H9 (cell line): ENCODE data around the gene COLQ. TPM values are rescaled to one million over a fixed set of nuclear protein-coding genes. Genes with fewer than 3 reads are reported as not detected.

Experiments used
- DNase-seq: peaks from one replicate; pipeline ENCODE4 v3.0.0-alpha.2; 2017
- H2AFZ ChIP-seq: one replicate; pipeline ENCODE4 v1.6.1; 2013; ENCODE audit warnings: mild to moderate bottlenecking, low read length, control low read depth, moderate library complexity
- H2AK5ac ChIP-seq: 2 replicates; pipeline ENCODE4 v1.6.1; 2013; ENCODE audit warnings: low read length, control low read depth, mixed read lengths; ENCODE audit not compliant: insufficient read length
- H2BK120ac ChIP-seq: one replicate; pipeline ENCODE4 v1.6.1; 2013; ENCODE audit warnings: low read depth, mild to moderate bottlenecking, low read length, control low read depth, inconsistent platforms; ENCODE audit not compliant: poor library complexity, severe bottlenecking
- H2BK12ac ChIP-seq: 2 replicates; pipeline ENCODE4 v1.6.1; 2013; ENCODE audit warnings: low read length, control low read depth, mixed read lengths, low read depth; ENCODE audit not compliant: insufficient read length
- H2BK15ac ChIP-seq: 2 replicates; pipeline ENCODE4 v1.6.1; 2013; ENCODE audit warnings: low read depth, low read length, control low read depth
- H2BK20ac ChIP-seq: one replicate; pipeline ENCODE4 v1.6.1; 2013; ENCODE audit warnings: low read depth, mild to moderate bottlenecking, low read length, control low read depth, inconsistent platforms; ENCODE audit not compliant: poor library complexity, severe bottlenecking
- H2BK5ac ChIP-seq: 2 replicates; pipeline ENCODE4 v1.6.1; 2013; ENCODE audit warnings: low read length, control low read depth, mixed read lengths; ENCODE audit not compliant: insufficient read length
- H3K14ac ChIP-seq: 2 replicates; pipeline ENCODE4 v1.6.1; 2013; ENCODE audit warnings: low read length, control low read depth; ENCODE audit not compliant: insufficient read depth
- H3K18ac ChIP-seq: 2 replicates; pipeline ENCODE4 v1.6.1; 2013; ENCODE audit warnings: low read depth, mild to moderate bottlenecking, mixed read lengths, low read length, control low read depth; ENCODE audit not compliant: insufficient read length
- H3K23ac ChIP-seq: 2 replicates; pipeline ENCODE4 v1.6.1; 2013; ENCODE audit warnings: low read length, control low read depth, mixed read lengths, low read depth; ENCODE audit not compliant: insufficient read length
- H3K23me2 ChIP-seq: 2 replicates; pipeline ENCODE4 v1.6.1; 2013; ENCODE audit warnings: low read depth, mild to moderate bottlenecking, mixed read lengths, low read length, control low read depth; ENCODE audit not compliant: insufficient read length, poor library complexity, severe bottlenecking
- H3K27ac ChIP-seq: 2 replicates; pipeline ENCODE4 v1.5.1; 2013; ENCODE audit warnings: low read length, control low read depth, mixed read lengths, low read depth; ENCODE audit not compliant: insufficient read length
- H3K27me3 ChIP-seq: 2 replicates; pipeline ENCODE4 v1.6.1; 2013; ENCODE audit warnings: low read length, control low read depth, inconsistent platforms; ENCODE audit not compliant: insufficient read depth
- H3K4ac ChIP-seq: 2 replicates; pipeline ENCODE4 v1.6.1; 2013; ENCODE audit warnings: low read depth, mild to moderate bottlenecking, control low read depth, inconsistent platforms, low read length, moderate library complexity
- H3K4me1 ChIP-seq: 2 replicates; pipeline ENCODE4 v1.6.1; 2013; ENCODE audit warnings: low read length, control low read depth, inconsistent platforms; ENCODE audit not compliant: insufficient read depth
- H3K4me2 ChIP-seq: 2 replicates; pipeline ENCODE4 v1.6.1; 2013; ENCODE audit warnings: low read length, control low read depth, mixed read lengths; ENCODE audit not compliant: insufficient read length, insufficient read depth
- H3K56ac ChIP-seq: 2 replicates; pipeline ENCODE4 v1.6.1; 2013; ENCODE audit warnings: low read depth, mild to moderate bottlenecking, mixed read lengths, low read length, control low read depth; ENCODE audit not compliant: insufficient read length
- H3K79me1 ChIP-seq: 2 replicates; pipeline ENCODE4 v1.6.1; 2013; ENCODE audit warnings: low read depth, mild to moderate bottlenecking, moderate library complexity, low read length, control low read depth, inconsistent platforms; ENCODE audit not compliant: insufficient read depth, poor library complexity, severe bottlenecking
- H3K79me2 ChIP-seq: 2 replicates; pipeline ENCODE4 v1.6.1; 2013; ENCODE audit warnings: low read length, control low read depth, inconsistent platforms; ENCODE audit not compliant: insufficient read depth
- H3K9ac ChIP-seq: 2 replicates; pipeline ENCODE4 v1.6.1; 2013; ENCODE audit warnings: low read length, control low read depth, mixed read lengths; ENCODE audit not compliant: insufficient read length; ENCODE audit errors: extremely low read depth
- H3K9me3 ChIP-seq: one replicate; pipeline ENCODE4 v1.6.1; 2013; ENCODE audit warnings: low read depth, low read length, inconsistent platforms; ENCODE audit not compliant: control insufficient read depth
- H3T11ph ChIP-seq: one replicate; pipeline ENCODE4 v1.6.1; 2013; ENCODE audit warnings: mild to moderate bottlenecking, low read length, control low read depth, inconsistent platforms
- H4K20me1 ChIP-seq: one replicate; pipeline ENCODE4 v1.6.1; 2013; ENCODE audit not compliant: control insufficient read depth, insufficient read length, insufficient read depth
- H4K5ac ChIP-seq: 2 replicates; pipeline ENCODE4 v1.6.1; 2013; ENCODE audit warnings: low read depth, mild to moderate bottlenecking, mixed read lengths, low read length, control low read depth; ENCODE audit not compliant: insufficient read length
- H4K8ac ChIP-seq: replicated peaks from 2 replicates; pipeline ENCODE4 v1.6.1; 2013; ENCODE audit warnings: low read length, control low read depth, mixed read lengths, low read depth; ENCODE audit not compliant: insufficient read length
- H4K91ac ChIP-seq: 2 replicates; pipeline ENCODE4 v1.6.1; 2013; ENCODE audit warnings: low read depth, mild to moderate bottlenecking, moderate library complexity, mixed read lengths, low read length, control low read depth; ENCODE audit not compliant: insufficient read length
- H3K27ac Mint-ChIP-seq, 3 experiments: 2 replicates in 2 of 3; 3 replicates in 1 of 3; pipeline ENCODE4 v1.8.0; 2020 to 2021; ENCODE audit warnings: mixed read lengths in 3 of 3, mild to moderate bottlenecking in 1 of 3, moderate library complexity in 1 of 3
- H3K27me3 Mint-ChIP-seq: 2 replicates; pipeline ENCODE4 v1.8.0; 2021; ENCODE audit warnings: low read depth, mild to moderate bottlenecking, moderate library complexity, mixed read lengths
- H3K36me3 Mint-ChIP-seq, 3 experiments: 2 replicates in 2 of 3; 3 replicates in 1 of 3; pipeline ENCODE4 v1.8.0; 2020 to 2021; ENCODE audit warnings: low read depth in 3 of 3, mixed read lengths in 3 of 3; ENCODE audit not compliant: insufficient read depth in 1 of 3
- H3K4me1 Mint-ChIP-seq, 2 experiments: 2 replicates each; pipeline ENCODE4 v1.8.0; 2020; ENCODE audit warnings: mixed read lengths in 2 of 2
- H3K4me3 Mint-ChIP-seq, 2 experiments: 2 replicates in 1 of 2; 3 replicates in 1 of 2; pipeline ENCODE4 v1.8.0; 2020 to 2021; ENCODE audit warnings: mild to moderate bottlenecking in 2 of 2, mixed read lengths in 2 of 2, moderate library complexity in 1 of 2
- H3K9me3 Mint-ChIP-seq, 2 experiments: 2 replicates in 1 of 2; 3 replicates in 1 of 2; pipeline ENCODE4 v1.8.0; 2020; ENCODE audit warnings: mild to moderate bottlenecking in 2 of 2, mixed read lengths in 2 of 2, moderate library complexity in 1 of 2
- CTCF ChIP-seq: fragments of 200-600 bp; sonication (generic); conservative IDR thresholded peaks from 3 replicates; pipeline ENCODE4 v1.8.0; 2021; ENCODE audit warnings: antibody characterized with exemption, mild to moderate bottlenecking
- WGBS: extraction: QIAGEN DNeasy Blood & Tissue Kit; methylation state at CpG from one replicate; pipeline ENCODE4 v1.1.7; 2013; ENCODE audit warnings: missing lambda C conversion rate, low lambda C conversion rate, mixed read lengths; ENCODE audit not compliant: insufficient read length; ENCODE audit errors: extremely low coverage; 5-methylcytosine and 5-hydroxymethylcytosine counted together
- total RNA-seq: library from RNA; stranded (reverse); gene quantifications from 2 replicates; pipeline ENCODE4 v1.2.1, GENCODE V29; 2021

Gene COLQ
- total RNA-seq, 1 experiment from 2014 or later, result 0.61 TPM

- Mint-ChIP-seq H3K27ac (no peak overlapping the region), H3K9me3 (no peaks in the 10 kb centered on the region), H3K27me3 (peaks cover 31% of the 10 kb centered on the region), H3K4me1 (peaks cover 12 to 17% of the 10 kb centered on the region in 2 experiments), H3K36me3 (no peaks in the 10 kb centered on the region), H3K4me3 (no peak overlapping the region)
- Histone ChIP-seq H3K27me3 (no peaks in the 10 kb centered on the region; the same call in 1 of the 2 replicates), H2AFZ (no peak overlapping the region), H3K4me1 (no peaks in the 10 kb centered on the region), H3K14ac (no peak overlapping the region), H3K79me1 (no peaks in the 10 kb centered on the region), H2BK120ac (no peak overlapping the region), H2BK12ac (no peak overlapping the region), H3K4ac (no peak overlapping the region), H2BK20ac (no peak overlapping the region), H3K9me3 (no peaks in the 10 kb centered on the region), H4K8ac (no peak overlapping the region), H3K9ac (no peak overlapping the region), H2AK5ac (no peak overlapping the region), H3K18ac (no peak overlapping the region), H3K23ac (no peak overlapping the region), H2BK15ac (no peak overlapping the region), H4K91ac (no peak overlapping the region), H3K4me2 (no peak overlapping the region), H3K27ac (no peak overlapping the region), H4K20me1 (no peaks in the 10 kb centered on the region), H3K23me2 (no peaks in the 10 kb centered on the region), H2BK5ac (no peak overlapping the region), H3K56ac (no peak overlapping the region), H3T11ph (no peak overlapping the region), H4K5ac (no peak overlapping the region), H3K79me2 (no peaks in the 10 kb centered on the region)
- no CpG with 5 or more reads among the region's 4 CpGs for WGBS
- peak; percentile 90 for DNase-seq
- TF ChIP-seq CTCF, result peak; percentile 77
Observed at GRCh38 chr3:15527031-15527459, 5.5 kb upstream of the COLQ start.
